ENCODE results near the gene ATP6V1C2.
A peak's percentile ranks its signal among the peaks of the same experiment; 100 is the strongest.
"Not testable (repeated sequence)": the region's sequence is repeated elsewhere in the genome, so short reads cannot be mapped to it uniquely, and the experiment has no call there.

ATP6V1C2 gene

DNA sequence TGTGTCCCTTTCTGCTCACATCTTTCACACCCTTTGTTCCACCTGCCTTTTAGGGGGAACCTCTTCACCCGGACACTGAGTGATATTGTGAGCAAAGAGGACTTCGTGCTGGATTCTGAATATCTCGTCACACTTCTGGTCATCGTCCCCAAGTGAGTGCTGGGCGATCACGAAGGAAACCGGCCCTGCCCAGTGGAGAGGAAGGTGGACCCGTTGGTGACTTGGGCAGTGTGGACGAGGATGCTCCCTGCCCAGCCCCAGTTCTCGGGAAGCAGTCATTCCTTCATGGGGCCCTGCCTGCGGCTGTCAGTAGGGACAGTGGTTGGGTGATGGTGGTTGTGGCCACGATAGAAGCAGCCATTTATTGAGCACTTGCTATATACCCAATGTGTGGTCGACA is 50.4 kb downstream of the ATP6V1C2 start:
- DNase-seq: no peak

DNA sequence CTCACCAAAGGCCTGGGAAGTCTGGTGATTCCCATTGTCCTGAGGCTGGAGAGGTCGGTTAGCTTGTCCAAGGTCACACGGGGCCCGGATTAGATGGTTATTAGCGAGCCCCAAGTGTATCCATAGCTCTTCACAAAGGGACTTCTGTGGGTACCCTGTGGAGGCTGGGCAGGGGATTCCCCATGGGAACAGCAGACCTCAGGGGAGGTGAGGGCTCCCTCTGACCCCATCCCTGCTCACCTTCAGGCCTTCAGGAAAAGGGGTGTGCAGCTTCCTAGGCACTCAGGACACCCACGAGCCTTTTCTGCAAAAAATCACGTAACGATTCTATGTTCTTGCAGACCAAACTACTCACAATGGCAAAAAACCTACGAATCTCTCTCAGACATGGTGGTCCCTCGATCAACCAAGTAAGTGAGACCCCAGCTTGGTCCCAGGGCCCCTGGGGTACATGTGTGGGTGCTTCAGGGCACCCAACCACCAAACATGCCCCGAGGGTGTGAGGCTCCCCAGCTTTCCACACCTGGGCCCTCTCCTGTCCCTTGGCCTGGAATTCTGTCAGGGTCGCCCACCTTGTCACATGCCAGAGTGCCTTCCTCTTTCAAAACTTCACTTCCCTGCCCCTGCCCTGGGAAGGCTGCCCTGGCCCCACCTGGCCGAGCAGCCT is 50.9 kb downstream of the ATP6V1C2 start:
- no peak for DNase-seq

GRCh38 chr2:10772868-10773215 is 51.4 kb downstream of the ATP6V1C2 start:
- no peak for DNase-seq

DNA sequence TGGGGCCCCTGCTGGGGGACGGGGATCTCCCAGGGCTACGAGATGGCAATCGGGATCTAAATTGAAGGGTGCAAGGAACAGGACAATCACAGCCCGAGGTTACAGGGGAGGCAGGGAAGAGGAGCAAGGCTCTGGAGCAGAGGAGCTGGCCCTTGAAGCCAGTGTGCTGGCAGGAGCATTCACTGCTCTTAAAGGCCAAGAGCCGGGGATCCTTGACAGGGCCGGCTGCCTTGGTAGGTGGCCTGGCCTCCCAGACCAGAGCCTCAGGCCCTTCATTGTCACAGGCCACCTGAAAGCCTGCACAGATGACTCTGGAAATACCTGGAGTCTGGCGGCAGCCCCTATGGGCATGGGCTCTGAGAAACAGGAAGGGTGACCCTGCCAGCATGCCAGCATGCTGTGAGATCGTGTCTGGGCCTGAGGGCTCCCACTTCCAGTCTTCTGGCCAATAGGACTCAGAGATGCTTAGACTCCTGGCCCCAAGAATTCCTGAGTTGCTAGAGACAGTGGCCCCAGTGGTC is 52.5 kb downstream of the ATP6V1C2 start:
- no peak for DNase-seq

- DNase-seq: no peak
Measured at GRCh38 chr2:10774394-10774793, 53.0 kb downstream of the ATP6V1C2 start.

GRCh38 chr2:10775021-10775780 is 53.8 kb downstream of the ATP6V1C2 start:
- DNase-seq: no peak

GRCh38 chr2:10775831-10776230 is 54.4 kb downstream of the ATP6V1C2 start:
- DNase-seq: no peak

DNA sequence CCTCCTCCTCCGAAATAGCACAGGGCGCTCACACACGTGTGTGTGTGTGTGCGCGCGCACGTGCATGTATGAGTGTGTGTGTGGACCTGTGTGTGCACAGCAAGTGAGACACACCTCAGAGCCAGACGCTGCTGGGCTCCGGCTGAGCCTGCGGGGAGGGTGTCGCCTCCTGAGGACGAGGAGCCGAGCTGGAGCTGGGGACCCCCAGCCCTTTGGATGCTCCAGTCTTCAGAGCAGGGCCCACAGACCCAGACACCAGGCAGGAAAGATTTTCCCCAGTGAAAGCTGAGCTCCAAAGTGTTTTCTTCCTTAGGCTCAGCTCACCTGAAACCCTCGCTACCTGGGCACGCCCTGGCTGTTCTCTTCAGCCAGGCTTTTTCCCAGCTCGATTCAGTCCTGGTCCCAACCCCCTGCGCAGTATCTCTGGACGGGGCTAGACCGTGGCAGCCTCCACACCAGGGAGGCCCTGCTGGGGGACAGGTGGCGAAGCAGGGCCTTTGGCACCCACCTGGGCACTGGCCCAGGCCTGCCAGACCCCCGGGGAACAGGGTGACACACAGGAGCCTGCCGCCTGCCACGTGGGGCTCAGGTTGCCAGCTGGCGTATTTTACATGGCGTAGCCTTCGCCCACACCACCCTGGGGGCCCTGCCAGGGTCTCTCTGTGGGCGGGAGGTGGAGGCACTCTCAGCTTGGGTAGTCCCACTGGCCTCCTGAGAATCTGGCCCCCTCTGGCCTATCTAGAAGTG is 55.0 kb downstream of the ATP6V1C2 start:
- DNase-seq: peak; percentile 49

- DNase-seq: no peak
Measured at GRCh38 chr2:10777111-10777841, 55.8 kb downstream of the ATP6V1C2 start.

DNA sequence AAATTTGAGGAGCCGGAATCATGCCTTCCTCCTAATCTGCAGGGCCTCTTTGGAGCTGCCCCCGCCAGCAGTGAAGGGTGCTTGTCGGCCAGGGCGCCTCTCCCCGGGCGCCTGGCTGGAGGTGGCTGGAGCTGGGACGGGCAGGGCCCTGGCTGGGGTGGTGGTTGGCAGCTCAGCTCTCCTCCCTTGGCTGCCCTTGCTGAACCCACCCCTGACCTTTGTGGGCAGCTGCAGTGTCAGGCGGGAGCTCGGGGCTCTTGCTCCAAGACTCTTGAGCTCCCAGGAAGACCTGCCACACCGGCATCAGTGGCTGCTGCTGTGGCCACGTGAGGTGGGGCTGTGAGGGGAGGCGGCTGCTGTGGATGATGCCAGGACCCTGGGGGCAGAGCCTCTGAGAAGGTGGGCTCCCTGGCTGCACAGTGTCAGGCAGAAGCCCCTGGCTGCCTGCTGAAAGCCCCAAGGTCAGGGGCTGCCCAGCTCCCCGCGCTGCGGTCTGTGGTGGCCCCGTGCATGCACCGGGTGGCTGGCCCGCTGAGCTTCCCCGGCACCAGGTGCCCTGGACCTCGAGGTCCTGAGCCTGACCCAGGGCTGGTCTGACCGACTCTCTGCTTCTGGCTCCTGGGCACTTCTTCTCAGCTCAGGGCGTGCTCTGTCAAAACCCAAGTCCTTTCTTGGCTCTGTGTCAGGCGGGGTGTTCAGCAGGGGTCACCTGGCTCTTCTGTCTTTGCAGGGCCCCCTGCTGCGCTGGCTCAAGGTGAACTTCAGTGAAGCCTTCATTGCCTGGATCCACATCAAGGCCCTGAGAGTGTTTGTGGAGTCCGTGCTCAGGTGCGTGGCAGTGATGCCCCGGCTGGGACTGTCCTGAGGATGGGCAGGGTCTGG is 56.7 kb downstream of the ATP6V1C2 start:
- no peak for DNase-seq

GRCh38 chr2:10778724-10779115 is 57.3 kb downstream of the ATP6V1C2 start:
- no peak for DNase-seq

- no peak for DNase-seq
Measured at GRCh38 chr2:10779776-10780490, 58.5 kb downstream of the ATP6V1C2 start.

DNA sequence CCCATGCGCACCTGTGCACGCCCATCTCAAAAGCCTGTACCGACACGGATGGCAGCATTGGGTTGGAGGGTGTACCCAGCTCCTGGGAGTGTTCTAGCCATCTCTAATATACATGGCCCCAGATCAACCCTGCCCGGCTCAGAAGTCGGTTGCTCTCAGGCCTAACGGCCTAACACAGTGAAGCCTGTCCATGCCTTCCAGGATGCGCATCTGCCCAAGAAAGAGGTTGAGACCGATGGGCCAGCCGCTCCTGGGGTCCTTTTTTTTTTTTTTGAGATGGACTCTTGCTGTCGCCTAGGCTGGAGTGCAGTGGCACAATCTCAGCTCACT is 59.0 kb downstream of the ATP6V1C2 start:
- no peak for DNase-seq

GRCh38 chr2:10780821-10781220 is 59.4 kb downstream of the ATP6V1C2 start:
- not testable (repeated sequence) for DNase-seq

GRCh38 chr2:10781746-10782145 is 60.3 kb downstream of the ATP6V1C2 start:
- no peak for DNase-seq

GRCh38 chr2:10783421-10783820 is 62.0 kb downstream of the ATP6V1C2 start:
- no peak for DNase-seq

DNA sequence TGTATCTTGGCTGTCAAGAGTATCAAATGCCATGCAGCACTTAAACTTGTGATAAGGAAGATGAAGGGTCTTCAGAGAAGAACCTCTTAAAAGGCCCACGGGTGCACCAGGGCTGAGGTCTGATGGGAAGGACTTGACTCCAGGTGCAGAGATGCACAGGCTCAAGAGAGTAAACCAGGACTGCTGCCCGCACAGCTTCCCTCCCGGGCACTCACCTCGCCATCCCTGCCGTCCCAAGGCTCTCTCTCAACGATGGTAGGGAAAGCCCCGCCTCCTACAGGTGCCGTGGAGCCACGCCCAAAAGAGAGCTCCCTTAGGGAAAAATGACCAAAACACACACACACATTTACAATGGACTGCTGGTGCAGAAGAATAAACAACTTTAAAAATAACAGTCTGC is 63.3 kb downstream of the ATP6V1C2 start:
- no peak for DNase-seq

DNA sequence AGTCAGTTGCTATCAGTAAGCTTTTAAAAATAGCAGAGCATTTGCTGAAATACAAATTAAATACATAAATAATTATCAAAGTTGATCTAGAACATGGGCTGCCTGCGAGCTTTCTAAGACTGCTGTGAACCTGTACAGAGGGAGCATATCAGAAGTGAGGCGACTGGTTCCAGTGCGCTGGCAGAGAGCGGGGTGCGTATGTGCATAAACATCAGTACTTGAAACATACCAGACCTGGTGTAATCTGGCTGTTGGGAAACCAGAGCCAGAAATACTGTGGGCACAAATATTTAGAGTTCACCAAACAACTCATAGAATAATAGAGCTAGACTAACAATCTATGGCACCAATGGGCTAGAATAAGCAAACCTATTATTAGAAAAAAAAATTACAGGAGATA is 63.8 kb downstream of the ATP6V1C2 start:
- DNase-seq: no peak

DNA sequence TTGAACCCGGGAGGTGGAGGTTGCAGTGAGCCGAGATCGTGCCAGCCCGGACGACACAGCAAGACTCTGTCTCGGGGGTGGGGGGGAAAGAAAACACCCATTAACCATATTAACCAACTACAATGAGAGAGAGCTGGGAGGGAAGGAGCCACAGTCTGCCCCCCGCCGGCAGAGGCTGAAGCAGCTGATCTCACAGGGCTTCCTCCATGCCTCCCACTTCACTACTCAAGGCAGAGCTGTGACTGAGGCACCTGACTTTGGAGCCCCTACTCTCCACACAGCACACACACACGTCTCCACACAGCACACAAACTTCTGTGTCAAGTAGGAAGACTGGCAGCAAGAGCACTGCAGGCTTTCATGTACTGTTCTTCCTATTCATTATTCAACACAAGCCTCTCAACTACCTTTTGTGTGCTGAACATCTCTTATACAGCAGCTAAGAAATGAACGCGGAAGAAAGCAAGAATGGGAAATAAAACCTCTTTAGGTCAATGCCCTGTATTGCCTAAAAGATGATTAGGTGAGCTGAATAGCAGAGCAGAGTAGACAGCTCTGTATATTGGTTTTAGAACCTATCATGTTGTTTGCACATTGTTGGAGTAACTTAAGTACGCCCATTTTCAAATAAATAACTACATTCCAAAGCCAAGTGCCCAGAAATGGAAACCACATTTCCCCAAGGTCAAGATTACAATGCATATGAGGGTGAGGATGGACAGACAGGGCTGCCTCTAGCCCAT is 65.0 kb downstream of the ATP6V1C2 start:
- no peak for DNase-seq

GRCh38 chr2:10787176-10787968 is 65.9 kb downstream of the ATP6V1C2 start:
- DNase-seq: peak; percentile 78
